OCI-LY7 (cell line): ENCODE results near the gene ENOSF1. TPM values are rescaled to one million over a fixed set of nuclear protein-coding genes. Genes with fewer than 3 reads are reported as not detected.

Source experiments
- BruUV-seq: library from RNA; stranded (reverse); fragments of 400-500 nt; replicated peaks from 2 replicates; lab custom pipeline; 2021; lab: Mats Ljungman, UMichigan
- CTCF ChIA-PET: fragments of 300-600 bp; sonication (Branson Sonifier 250); formaldehyde crosslinking; loops from one replicate; lab custom pipeline; 2022; ENCODE audit warnings: antibody characterized with exemption; ENCODE audit not compliant: unreplicated experiment; lab: Charles Lee
- POLR2A ChIA-PET: fragments of 300-600 bp; sonication (Branson Sonifier 250); formaldehyde crosslinking; loops from one replicate; lab custom pipeline; 2022; ENCODE audit warnings: antibody characterized with exemption; lab: Charles Lee
- DNase-seq: peaks from one replicate; pipeline ENCODE4 v3.0.0-alpha.2; 2015; ENCODE audit warnings: low spot score
- H2AFZ ChIP-seq: fragments of 200-600 bp; sonication (generic), shearing (Covaris generic); 2 replicates; pipeline ENCODE4 v1.6.1; 2014; ENCODE audit warnings: mild to moderate bottlenecking, antibody characterized with exemption, low read length, moderate library complexity
- H3K27ac ChIP-seq: fragments of 200-600 bp; sonication (generic); 2 replicates; pipeline ENCODE4 v1.5.1; 2014; ENCODE audit warnings: mixed run types, low read depth, mild to moderate bottlenecking, moderate library complexity, low read length, inconsistent platforms; ENCODE audit not compliant: poor library complexity, severe bottlenecking
- H3K36me3 ChIP-seq: fragments of 200-600 bp; sonication (generic); 2 replicates; pipeline ENCODE4 v1.6.1; 2014; ENCODE audit warnings: mild to moderate bottlenecking, antibody characterized with exemption, low read length, moderate library complexity, mixed read lengths; ENCODE audit not compliant: insufficient read depth
- H3K4me1 ChIP-seq: fragments of 200-600 bp; sonication (generic); 2 replicates; pipeline ENCODE4 v1.5.1; 2014; ENCODE audit warnings: mild to moderate bottlenecking, low read length; ENCODE audit not compliant: insufficient read depth, poor library complexity, severe bottlenecking
- H3K4me2 ChIP-seq: fragments of 200-600 bp; sonication (generic); 2 replicates; pipeline ENCODE4 v1.6.1; 2014; ENCODE audit warnings: mild to moderate bottlenecking, low read length
- H3K4me3 ChIP-seq: fragments of 200-600 bp; sonication (generic); 2 replicates; pipeline ENCODE4 v1.5.1; 2014; ENCODE audit warnings: mild to moderate bottlenecking, low read depth, low read length; ENCODE audit not compliant: poor library complexity, severe bottlenecking
- H3K79me2 ChIP-seq: fragments of 200-600 bp; sonication (generic); 2 replicates; pipeline ENCODE4 v1.6.1; 2016; ENCODE audit warnings: low read depth, mild to moderate bottlenecking, low read length, moderate library complexity, mixed read lengths; ENCODE audit not compliant: insufficient read depth
- H3K9me2 ChIP-seq: fragments of 200-600 bp; sonication (generic); 2 replicates; pipeline ENCODE4 v1.6.1; 2016; ENCODE audit warnings: mild to moderate bottlenecking, low read length, mixed read lengths; ENCODE audit not compliant: insufficient read depth
- H3K9me3 ChIP-seq: fragments of 200-600 bp; sonication (generic); 2 replicates; pipeline ENCODE4 v1.6.1; 2014; ENCODE audit warnings: mild to moderate bottlenecking, mixed run types, low read length, mixed read lengths
- H4K20me1 ChIP-seq: fragments of 200-600 bp; sonication (generic); 2 replicates; pipeline ENCODE4 v1.6.1; 2014; ENCODE audit warnings: mild to moderate bottlenecking, antibody characterized with exemption, low read length, moderate library complexity, mixed read lengths; ENCODE audit not compliant: insufficient read depth
- EZH2phosphoT487 ChIP-seq: fragments of 200-600 bp; sonication (generic); IDR thresholded peaks from 2 replicates; pipeline ENCODE4 v1.6.1; 2018; ENCODE audit warnings: low read depth, borderline replicate concordance, mild to moderate bottlenecking, mixed run types, antibody characterized with exemption, low read length, moderate library complexity, mixed read lengths
- intact Hi-C: fragments of 100-400 bp; cut with micrococcal nuclease; formaldehyde crosslinking; loops from one replicate; pipeline ENCODE4 v1.10.0; 2022; ENCODE audit not compliant: unreplicated experiment
- total RNA-seq, 2 experiments: library from RNA; depleted of rRNA in 1 of 2; stranded (reverse); fragments of >200 nt in 1 of 2; shearing (Covaris generic) in 1 of 2; gene quantifications; 2 replicates each; pipeline ENCODE4 v1.2.3, GENCODE V29; 2014 to 2022
- TF ChIP-seq, protein P1 (sequence below): fragments of 200-600 bp; sonication (generic); conservative IDR thresholded peaks from 2 replicates; pipeline ENCODE4 v1.5.1; 2014; ENCODE audit warnings: mild to moderate bottlenecking, antibody characterized with exemption, low read length, moderate library complexity, mixed read lengths

ENOSF1 gene
- total RNA-seq, 2 experiments from 2014 or later = 40.1 to 44.0 TPM

- no peaks in the 10 kb centered on the region for H3K9me2 ChIP-seq
- ChIA-PET POLR2A (no interaction called here), CTCF (no interaction called here)
- H3K79me2 ChIP-seq = no peaks in the 10 kb centered on the region
- no peaks in the 10 kb centered on the region for H3K4me1 ChIP-seq
- H4K20me1 ChIP-seq = no peaks in the 10 kb centered on the region
- intact Hi-C loops = no loop called here
- BruUV-seq = no TSS peak
- H3K4me2 ChIP-seq = no peak overlapping the region
- no peak overlapping the region for H2AFZ ChIP-seq
- H3K36me3 ChIP-seq = no peaks in the 10 kb centered on the region
- H3K9me3 ChIP-seq = no peaks in the 10 kb centered on the region
- no peak overlapping the region for H3K27ac ChIP-seq
- no peak for DNase-seq
- no peak overlapping the region for H3K4me3 ChIP-seq
- TF ChIP-seq EZH2phosphoT487 = no peak
- TF ChIP-seq, protein P1, sequence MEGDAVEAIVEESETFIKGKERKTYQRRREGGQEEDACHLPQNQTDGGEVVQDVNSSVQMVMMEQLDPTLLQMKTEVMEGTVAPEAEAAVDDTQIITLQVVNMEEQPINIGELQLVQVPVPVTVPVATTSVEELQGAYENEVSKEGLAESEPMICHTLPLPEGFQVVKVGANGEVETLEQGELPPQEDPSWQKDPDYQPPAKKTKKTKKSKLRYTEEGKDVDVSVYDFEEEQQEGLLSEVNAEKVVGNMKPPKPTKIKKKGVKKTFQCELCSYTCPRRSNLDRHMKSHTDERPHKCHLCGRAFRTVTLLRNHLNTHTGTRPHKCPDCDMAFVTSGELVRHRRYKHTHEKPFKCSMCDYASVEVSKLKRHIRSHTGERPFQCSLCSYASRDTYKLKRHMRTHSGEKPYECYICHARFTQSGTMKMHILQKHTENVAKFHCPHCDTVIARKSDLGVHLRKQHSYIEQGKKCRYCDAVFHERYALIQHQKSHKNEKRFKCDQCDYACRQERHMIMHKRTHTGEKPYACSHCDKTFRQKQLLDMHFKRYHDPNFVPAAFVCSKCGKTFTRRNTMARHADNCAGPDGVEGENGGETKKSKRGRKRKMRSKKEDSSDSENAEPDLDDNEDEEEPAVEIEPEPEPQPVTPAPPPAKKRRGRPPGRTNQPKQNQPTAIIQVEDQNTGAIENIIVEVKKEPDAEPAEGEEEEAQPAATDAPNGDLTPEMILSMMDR = no peak
These were observed 77.8 kb downstream of the ENOSF1 start for GRCh38 chr18:634551-635045.

- TF ChIP-seq, protein P1 = no peak
- no peak for TF ChIP-seq EZH2phosphoT487
- H3K4me2 ChIP-seq = no peak overlapping the region
- H3K36me3 ChIP-seq = no peaks in the 10 kb centered on the region
- POLR2A ChIA-PET = interaction anchor here (1.3 kb wide), 1 partner anchor 8 kb away, joined by 4 read pairs; no protein-coding TSS in a partner anchor
- H3K9me3 ChIP-seq = no peaks in the 10 kb centered on the region
- no peaks in the 10 kb centered on the region for H4K20me1 ChIP-seq
- H3K9me2 ChIP-seq = no peaks in the 10 kb centered on the region
- DNase-seq = no peak
- BruUV-seq = no TSS peak
- intact Hi-C loops = no loop called here
- H3K4me3 ChIP-seq = no peak overlapping the region
- no peaks in the 10 kb centered on the region for H3K4me1 ChIP-seq
- H3K79me2 ChIP-seq = no peaks in the 10 kb centered on the region
- no peak overlapping the region for H3K27ac ChIP-seq
- CTCF ChIA-PET = no interaction called here
- H2AFZ ChIP-seq = no peak overlapping the region
These were observed 80.9 kb downstream of the ENOSF1 start for GRCh38 chr18:631560-631959.

GRCh38 chr18:629269-630150 lies 82.9 kb downstream of the ENOSF1 start:
- intact Hi-C loops = no loop called here
- POLR2A ChIA-PET = no interaction called here
- no peak overlapping the region for H3K27ac ChIP-seq
- no peak overlapping the region for H3K4me2 ChIP-seq
- H3K4me3 ChIP-seq = no peak overlapping the region
- no peaks in the 10 kb centered on the region for H3K4me1 ChIP-seq
- H2AFZ ChIP-seq = no peak overlapping the region
- no TSS peak for BruUV-seq
- CTCF ChIA-PET = no interaction called here
- H3K36me3 ChIP-seq = no peaks in the 10 kb centered on the region
- H4K20me1 ChIP-seq = no peaks in the 10 kb centered on the region
- no peaks in the 10 kb centered on the region for H3K79me2 ChIP-seq
- H3K9me3 ChIP-seq = no peaks in the 10 kb centered on the region
- no peaks in the 10 kb centered on the region for H3K9me2 ChIP-seq
- TF ChIP-seq, protein P1 = peak; percentile 37
- TF ChIP-seq EZH2phosphoT487 = no peak
- DNase-seq = no peak
